ENCODE measurements around the gene MISP3.
"Not testable (repeated sequence)": the region's sequence is repeated elsewhere in the genome, so short reads cannot be mapped to it uniquely, and the experiment has no call there.

The MISP3 gene

DNA sequence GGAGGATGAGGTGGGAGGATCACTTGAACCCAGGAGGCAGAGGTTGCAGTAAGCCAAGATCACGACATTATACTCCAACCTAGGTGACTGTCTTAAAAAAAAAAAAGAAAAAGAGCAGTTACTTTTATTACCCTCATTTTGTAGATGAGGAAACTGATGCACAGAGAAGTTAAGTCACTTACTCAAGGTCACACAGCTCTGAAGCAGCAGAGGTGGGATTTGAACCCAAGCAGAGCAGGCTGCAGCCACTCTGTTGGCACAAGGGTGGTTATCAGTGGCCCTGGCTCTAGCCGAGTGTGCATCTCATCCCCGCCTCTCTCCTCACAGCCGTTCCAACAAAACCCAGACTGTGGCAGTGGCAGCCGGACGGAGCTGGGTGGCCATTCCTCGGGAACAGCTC, 33.4 kb upstream of the MISP3 start:
- Histone ChIP-seq H3K36me3 (ENCODE audit: insufficient read depth, low read length) (no peaks in the 10 kb centered on the region), H3K27me3 (ENCODE audit: control insufficient read depth in 1 of 2, insufficient read depth in 2 of 2, low read length in 2 of 2) (no peaks in the 10 kb centered on the region), H3K4me1 (ENCODE audit: insufficient read depth, low read length) (no peaks in the 10 kb centered on the region), H3K27ac (ENCODE audit: low read depth, low read length) (no peak overlapping the region), H3K9me3 (ENCODE audit: low read length) (no peaks in the 10 kb centered on the region), H3K4me3 (ENCODE audit: low read depth in 1 of 2, low read length in 2 of 2) (no peak overlapping the region), H3K9ac (ENCODE audit: low read length) (no peak overlapping the region)

DNA sequence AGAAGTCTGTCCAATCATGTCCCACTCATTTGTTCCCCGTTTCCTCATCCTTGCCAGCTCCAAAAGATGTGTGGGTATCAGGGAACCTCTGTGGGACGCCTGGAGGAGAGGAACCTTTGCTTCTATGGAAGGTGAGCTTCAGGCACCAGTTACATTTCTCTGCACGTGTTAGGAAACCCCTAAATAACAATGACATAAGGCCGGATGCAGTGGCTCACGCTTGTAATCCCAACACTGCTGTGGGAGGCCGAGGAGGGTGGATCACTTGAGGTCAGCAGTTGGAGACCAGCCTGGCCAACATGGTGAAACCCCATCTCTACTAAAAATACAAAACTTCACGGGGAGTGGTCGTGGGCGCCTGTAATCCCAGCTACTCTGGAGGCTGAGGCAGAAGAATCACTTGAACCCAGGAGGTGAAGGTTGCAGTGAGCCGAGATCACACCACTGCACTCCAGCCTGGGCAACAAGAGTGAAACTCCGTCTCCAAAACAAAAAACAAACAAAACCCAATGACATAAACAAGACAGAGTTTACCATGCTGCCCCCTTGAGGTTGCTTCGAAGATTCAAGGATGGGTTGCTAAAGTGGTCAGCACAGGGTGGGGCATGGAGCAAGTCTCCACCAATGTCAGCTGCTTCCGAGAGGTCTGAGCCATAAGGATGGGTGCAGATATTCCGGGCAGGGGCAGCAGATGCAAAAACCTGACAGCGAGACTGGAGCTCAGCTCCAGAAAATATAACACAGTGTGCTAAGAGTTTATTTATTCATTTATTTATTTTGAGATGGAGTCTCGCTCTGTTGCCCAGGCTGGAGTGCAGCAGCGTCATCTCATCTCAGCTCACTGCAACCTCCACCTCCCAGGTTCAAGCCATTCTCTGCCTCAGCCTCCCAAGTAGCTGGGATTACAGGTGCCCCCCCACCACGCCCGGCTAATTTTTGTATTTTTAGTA, 29.7 kb upstream of the MISP3 start:
- H3K9me3 ChIP-seq (ENCODE audit: low read length); H3K4me1 ChIP-seq (ENCODE audit: insufficient read depth, low read length); H3K36me3 ChIP-seq (ENCODE audit: insufficient read depth, low read length); H3K4me3 ChIP-seq (ENCODE audit: low read depth in 1 of 2, low read length in 2 of 2); H3K27me3 ChIP-seq (ENCODE audit: control insufficient read depth in 1 of 2, insufficient read depth in 2 of 2, low read length in 2 of 2); H3K9ac ChIP-seq (ENCODE audit: low read length); H3K27ac ChIP-seq (ENCODE audit: low read depth, low read length): not testable (repeated sequence)

DNA sequence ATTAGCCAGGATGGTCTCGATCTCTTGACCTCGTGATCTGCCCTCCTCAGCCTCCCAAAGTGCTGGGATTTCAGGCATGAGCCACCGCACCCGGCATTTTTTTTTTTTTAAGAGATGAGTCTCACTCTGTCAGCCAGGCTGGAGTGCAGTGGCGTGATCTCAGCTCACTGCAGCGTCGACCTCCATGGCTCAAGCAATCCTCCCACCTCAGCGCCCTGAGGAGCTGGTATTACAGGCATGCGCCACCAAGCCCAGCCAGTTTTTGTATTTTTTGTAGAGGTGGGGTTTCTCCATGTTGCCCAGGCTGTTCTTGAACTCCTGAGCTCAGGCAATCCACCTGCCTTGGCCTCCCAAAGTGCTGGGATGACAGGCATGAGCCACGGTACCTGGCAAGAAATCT, 24.7 kb upstream of the MISP3 start:
- not testable (repeated sequence) for H3K36me3 ChIP-seq (ENCODE audit: insufficient read depth, low read length); H3K27ac ChIP-seq (ENCODE audit: low read depth, low read length); H3K27me3 ChIP-seq (ENCODE audit: control insufficient read depth in 1 of 2, insufficient read depth in 2 of 2, low read length in 2 of 2)

DNA sequence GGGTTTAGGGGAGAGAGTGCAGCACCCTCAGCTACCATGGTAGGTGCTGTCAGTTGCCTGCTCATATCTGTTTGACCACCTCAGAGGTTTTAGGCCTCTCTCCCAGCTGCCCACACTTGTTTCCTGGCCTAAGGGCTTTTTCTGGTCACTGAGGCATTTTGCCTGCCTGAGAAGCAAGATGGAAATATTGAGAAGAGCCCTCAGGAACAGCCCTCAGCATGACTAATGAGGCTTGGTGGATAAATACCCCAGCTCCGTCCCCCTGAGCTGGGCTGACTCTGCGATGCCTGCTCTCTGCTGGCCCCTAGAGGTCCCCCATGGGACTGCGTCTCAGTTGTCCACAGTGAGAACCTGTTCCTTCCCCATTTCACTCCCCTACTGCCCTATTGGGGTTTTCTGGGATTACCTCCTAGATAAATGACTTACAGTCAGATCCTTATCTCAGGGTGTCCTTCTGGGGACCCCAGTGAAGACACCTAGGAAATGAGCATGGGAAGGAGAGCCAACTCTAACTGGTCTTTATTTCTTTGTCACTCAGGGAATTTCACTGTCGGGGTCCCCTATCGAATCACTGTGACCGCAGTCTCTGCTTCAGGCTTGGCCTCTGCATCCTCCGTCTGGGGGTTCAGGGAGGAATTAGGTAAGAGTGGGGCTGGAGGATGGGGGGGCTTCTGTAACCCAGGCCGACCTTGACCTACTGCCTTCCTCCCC, 24.0 kb upstream of the MISP3 start:
- H3K4me3 ChIP-seq (ENCODE audit: low read depth in 1 of 2, low read length in 2 of 2): no peak overlapping the region
- H3K9me3 ChIP-seq (ENCODE audit: low read length): peaks cover 7% of the 10 kb centered on the region
- no peak overlapping the region for H3K27ac ChIP-seq (ENCODE audit: low read depth, low read length)
- H3K27me3 ChIP-seq (ENCODE audit: control insufficient read depth in 1 of 2, insufficient read depth in 2 of 2, low read length in 2 of 2): no peaks in the 10 kb centered on the region
- no peaks in the 10 kb centered on the region for H3K36me3 ChIP-seq (ENCODE audit: insufficient read depth, low read length)
- no peaks in the 10 kb centered on the region for H3K4me1 ChIP-seq (ENCODE audit: insufficient read depth, low read length)
- no peak overlapping the region for H3K9ac ChIP-seq (ENCODE audit: low read length)

More for the DNA sequence above, 24.7 kb upstream of the MISP3 start:
- not testable (repeated sequence) for H3K4me3 ChIP-seq (ENCODE audit: low read depth in 1 of 2, low read length in 2 of 2); H3K9me3 ChIP-seq (ENCODE audit: low read length); H3K9ac ChIP-seq (ENCODE audit: low read length); H3K4me1 ChIP-seq (ENCODE audit: insufficient read depth, low read length)

- Histone ChIP-seq H3K4me3 (ENCODE audit: low read depth in 1 of 2, low read length in 2 of 2) (no peak overlapping the region), H3K9ac (ENCODE audit: low read length) (no peak overlapping the region), H3K4me1 (ENCODE audit: insufficient read depth, low read length) (no peaks in the 10 kb centered on the region), H3K36me3 (ENCODE audit: insufficient read depth, low read length) (no peaks in the 10 kb centered on the region), H3K27ac (ENCODE audit: low read depth, low read length) (no peak overlapping the region), H3K9me3 (ENCODE audit: low read length) (peaks cover 7% of the 10 kb centered on the region), H3K27me3 (ENCODE audit: control insufficient read depth in 1 of 2, insufficient read depth in 2 of 2, low read length in 2 of 2) (no peaks in the 10 kb centered on the region)
These were observed 22.1 kb upstream of the MISP3 start for GRCh38 chr19:14050512-14050911.

DNA sequence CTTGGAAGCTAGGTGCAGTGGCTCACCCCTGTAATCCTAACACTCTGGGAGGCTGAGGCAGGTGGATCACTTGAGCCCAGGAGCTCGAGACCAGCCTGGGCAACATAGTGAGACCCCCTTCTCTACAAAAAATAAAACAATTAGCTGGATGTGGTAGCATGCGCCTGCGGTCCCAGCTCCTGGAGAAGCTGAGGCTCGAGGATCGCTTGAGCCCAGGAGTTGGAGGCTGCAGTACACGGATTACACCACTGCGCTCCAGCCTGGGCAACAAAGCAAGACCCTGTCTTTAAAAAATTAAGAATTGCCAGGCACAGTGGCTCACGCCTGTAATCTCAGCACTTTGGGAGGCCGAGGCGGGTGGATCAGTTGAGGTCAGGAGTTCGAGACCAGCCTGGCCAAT, 21.6 kb upstream of the MISP3 start:
- not testable (repeated sequence) for H3K36me3 ChIP-seq (ENCODE audit: insufficient read depth, low read length); H3K4me3 ChIP-seq (ENCODE audit: low read depth in 1 of 2, low read length in 2 of 2); H3K9ac ChIP-seq (ENCODE audit: low read length); H3K9me3 ChIP-seq (ENCODE audit: low read length); H3K27ac ChIP-seq (ENCODE audit: low read depth, low read length); H3K27me3 ChIP-seq (ENCODE audit: control insufficient read depth in 1 of 2, insufficient read depth in 2 of 2, low read length in 2 of 2); H3K4me1 ChIP-seq (ENCODE audit: insufficient read depth, low read length)

DNA sequence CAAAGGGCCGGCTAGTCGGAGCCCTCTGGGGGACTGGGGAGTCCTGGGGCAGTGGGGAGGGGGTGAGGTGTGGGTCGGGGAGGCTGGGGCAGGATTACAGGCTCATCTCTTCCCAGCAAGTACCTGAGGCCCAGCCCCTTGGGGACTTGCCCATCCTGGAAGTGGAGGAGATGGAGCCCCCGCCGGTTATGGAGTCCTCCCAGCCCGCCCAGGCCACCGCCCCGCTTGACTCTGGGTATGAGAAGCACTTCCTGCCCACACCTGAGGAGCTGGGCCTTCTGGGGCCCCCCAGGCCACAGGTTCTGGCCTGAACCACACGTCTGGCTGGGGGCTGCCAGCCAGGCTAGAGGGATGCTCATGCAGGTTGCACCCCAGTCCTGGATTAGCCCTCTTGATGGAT, 20.6 kb upstream of the MISP3 start:
- Histone ChIP-seq H3K36me3 (ENCODE audit: insufficient read depth, low read length) (no peaks in the 10 kb centered on the region), H3K9me3 (ENCODE audit: low read length) (peaks cover 7% of the 10 kb centered on the region), H3K27ac (ENCODE audit: low read depth, low read length) (no peak overlapping the region), H3K4me3 (ENCODE audit: low read depth in 1 of 2, low read length in 2 of 2) (no peak overlapping the region), H3K9ac (ENCODE audit: low read length) (no peak overlapping the region), H3K27me3 (ENCODE audit: control insufficient read depth in 1 of 2, insufficient read depth in 2 of 2, low read length in 2 of 2) (no peaks in the 10 kb centered on the region), H3K4me1 (ENCODE audit: insufficient read depth, low read length) (no peaks in the 10 kb centered on the region)

DNA sequence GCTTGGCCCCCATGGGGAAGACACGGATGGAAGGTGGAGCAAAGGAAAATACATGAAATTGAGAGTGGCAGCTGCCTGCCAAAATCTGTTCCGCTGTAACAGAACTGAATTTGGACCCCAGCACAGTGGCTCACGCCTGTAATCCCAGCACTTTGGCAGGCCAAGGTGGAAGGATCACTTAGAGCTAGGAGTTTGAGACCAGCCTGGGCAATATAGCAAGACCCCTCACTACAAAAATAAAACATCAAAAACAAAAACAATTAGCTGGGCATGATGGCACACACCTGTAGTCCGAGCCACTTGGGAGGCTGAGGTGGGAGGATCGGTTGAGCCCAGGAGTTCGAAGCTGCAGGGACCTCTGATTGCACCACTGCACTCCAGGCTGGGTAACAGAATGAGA, 20.1 kb upstream of the MISP3 start:
- H3K4me3 ChIP-seq (ENCODE audit: low read depth in 1 of 2, low read length in 2 of 2): no peak overlapping the region

DNA sequence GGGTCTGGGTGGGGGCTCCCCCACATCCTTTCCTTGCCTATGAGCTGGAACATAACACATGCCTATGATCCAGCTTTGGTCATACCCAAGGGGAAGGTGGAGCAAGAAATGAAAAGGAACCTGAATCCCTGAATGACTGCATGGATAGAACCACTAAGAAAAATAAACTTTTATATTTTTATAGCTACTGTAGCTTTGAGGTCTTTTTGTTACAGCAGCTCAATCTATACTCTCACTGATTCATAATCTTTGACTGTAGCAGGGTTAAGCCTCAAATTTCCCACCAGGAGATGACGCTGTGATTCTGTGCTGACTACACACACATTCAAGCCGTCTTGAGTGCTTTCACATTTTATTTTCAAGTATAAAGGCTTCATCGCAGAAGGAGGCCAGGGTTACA, 19.6 kb upstream of the MISP3 start:
- no peaks in the 10 kb centered on the region for H3K36me3 ChIP-seq (ENCODE audit: insufficient read depth, low read length)
- no peak overlapping the region for H3K9ac ChIP-seq (ENCODE audit: low read length)
- H3K27ac ChIP-seq (ENCODE audit: low read depth, low read length): no peak overlapping the region
- peaks cover 3% of the 10 kb centered on the region for H3K4me1 ChIP-seq (ENCODE audit: insufficient read depth, low read length)
- peaks cover 7% of the 10 kb centered on the region for H3K9me3 ChIP-seq (ENCODE audit: low read length)
- H3K27me3 ChIP-seq (ENCODE audit: control insufficient read depth in 1 of 2, insufficient read depth in 2 of 2, low read length in 2 of 2): peaks cover 3 to 4% of the 10 kb centered on the region in 2 donors
- no peak overlapping the region for H3K4me3 ChIP-seq (ENCODE audit: low read depth in 1 of 2, low read length in 2 of 2)

More for the DNA sequence above, 20.1 kb upstream of the MISP3 start:
- Histone ChIP-seq H3K9me3 (ENCODE audit: low read length) (peaks cover 7% of the 10 kb centered on the region), H3K9ac (ENCODE audit: low read length) (no peak overlapping the region), H3K27me3 (ENCODE audit: control insufficient read depth in 1 of 2, insufficient read depth in 2 of 2, low read length in 2 of 2) (no peaks in the 10 kb centered on the region), H3K4me1 (ENCODE audit: insufficient read depth, low read length) (no peaks in the 10 kb centered on the region), H3K27ac (ENCODE audit: low read depth, low read length) (no peak overlapping the region), H3K36me3 (ENCODE audit: insufficient read depth, low read length) (no peaks in the 10 kb centered on the region)

DNA sequence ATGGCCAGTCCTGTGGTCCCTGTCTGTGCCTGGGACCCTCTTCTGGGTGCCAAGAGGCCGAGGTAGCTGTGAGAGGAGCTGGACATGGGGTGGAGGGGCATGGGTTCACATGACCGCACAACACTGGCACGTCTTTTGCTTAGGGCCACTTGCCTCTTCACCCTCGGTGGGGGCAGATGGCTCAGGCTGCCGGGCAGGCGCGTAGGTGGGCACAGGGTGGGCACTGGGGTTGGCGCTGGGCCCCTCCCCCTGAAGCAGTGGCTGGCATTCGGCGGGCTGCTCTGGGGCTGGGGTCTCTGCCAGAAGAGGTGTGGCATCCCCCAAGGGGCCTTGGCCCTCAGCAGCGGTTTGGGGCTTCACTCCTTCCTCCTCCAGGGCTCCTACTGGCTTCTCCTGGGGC, 19.1 kb upstream of the MISP3 start:
- no peak overlapping the region for H3K9ac ChIP-seq (ENCODE audit: low read length)
- H3K4me1 ChIP-seq (ENCODE audit: insufficient read depth, low read length): peaks cover 5% of the 10 kb centered on the region

GRCh38 chr19:14054099-14054498, 18.5 kb upstream of the MISP3 start:
- peaks cover 14 to 15% of the 10 kb centered on the region in 2 donors for H3K27me3 ChIP-seq (ENCODE audit: control insufficient read depth in 1 of 2, insufficient read depth in 2 of 2, low read length in 2 of 2)
- H3K9ac ChIP-seq (ENCODE audit: low read length): no peak overlapping the region
- no peak overlapping the region for H3K27ac ChIP-seq (ENCODE audit: low read depth, low read length)
- H3K9me3 ChIP-seq (ENCODE audit: low read length): peaks cover 7% of the 10 kb centered on the region
- no peaks in the 10 kb centered on the region for H3K36me3 ChIP-seq (ENCODE audit: insufficient read depth, low read length)
- no peak overlapping the region for H3K4me3 ChIP-seq (ENCODE audit: low read depth in 1 of 2, low read length in 2 of 2)
- peaks cover 9% of the 10 kb centered on the region for H3K4me1 ChIP-seq (ENCODE audit: insufficient read depth, low read length)

More for the DNA sequence above, 19.1 kb upstream of the MISP3 start:
- no peak overlapping the region for H3K4me3 ChIP-seq (ENCODE audit: low read depth in 1 of 2, low read length in 2 of 2)
- peaks cover 7% of the 10 kb centered on the region for H3K9me3 ChIP-seq (ENCODE audit: low read length)
- H3K36me3 ChIP-seq (ENCODE audit: insufficient read depth, low read length): no peaks in the 10 kb centered on the region
- H3K27ac ChIP-seq (ENCODE audit: low read depth, low read length): no peak overlapping the region
- H3K27me3 ChIP-seq (ENCODE audit: control insufficient read depth in 1 of 2, insufficient read depth in 2 of 2, low read length in 2 of 2): peaks cover 8 to 9% of the 10 kb centered on the region in 2 donors
